ENCODE results near the gene MAPKAP1.

- no peak for TF ChIP-seq CTCF (IDR thresholded peaks at IDR 0.05; ENCODE audit: borderline replicate concordance, extremely low read depth, low read length, poor library complexity, severe bottlenecking)
- TF ChIP-seq EZH2 (IDR thresholded peaks at IDR 0.05; ENCODE audit: borderline replicate concordance, low read depth, low read length, severe bottlenecking) = no peak
Measured at GRCh38 chr9:125745682-125746016, 38.6 kb upstream of the MAPKAP1 start.

Data from DND-41 (cell line).